Measurements from ENCODE around the gene ZNF292.
A peak's percentile ranks its signal among the peaks of the same experiment; 100 is the strongest.

The ZNF292 gene

GRCh38 chr6:87259791-87260190, 104.4 kb downstream of the ZNF292 start:
- H3K4me3 ChIP-seq (replicated peaks; ENCODE audit: low read depth, low read length): no peak overlapping the region
- DNase-seq (ENCODE audit: extremely low read depth, insufficient read length): no peak
- H3K36me3 ChIP-seq (ENCODE audit: control insufficient read depth, insufficient read depth, low read length): peaks cover 8% of the 10 kb centered on the region
- TF ChIP-seq CTCF (IDR thresholded peaks at IDR 0.05; ENCODE audit: insufficient read depth, low read length, poor library complexity, severe bottlenecking): no peak
- H3K27me3 ChIP-seq (replicated peaks; ENCODE audit: control insufficient read depth, insufficient read depth, low read length): no peaks in the 10 kb centered on the region

- Histone ChIP-seq H3K36me3 (ENCODE audit: control insufficient read depth, insufficient read depth, low read length) (peaks cover 2% of the 10 kb centered on the region), H3K27me3 (replicated peaks; ENCODE audit: control insufficient read depth, insufficient read depth, low read length) (no peaks in the 10 kb centered on the region), H3K4me3 (replicated peaks; ENCODE audit: low read depth, low read length) (no peak overlapping the region)
- DNase-seq (ENCODE audit: extremely low read depth, insufficient read length): no peak
- no peak for TF ChIP-seq CTCF (IDR thresholded peaks at IDR 0.05; ENCODE audit: insufficient read depth, low read length, poor library complexity, severe bottlenecking)
These were observed 106.2 kb downstream of the ZNF292 start for GRCh38 chr6:87261534-87261933.

GRCh38 chr6:87264481-87264880, 109.1 kb downstream of the ZNF292 start:
- no peak for DNase-seq (ENCODE audit: extremely low read depth, insufficient read length)
- no peaks in the 10 kb centered on the region for H3K36me3 ChIP-seq (ENCODE audit: control insufficient read depth, insufficient read depth, low read length)
- no peak overlapping the region for H3K4me3 ChIP-seq (replicated peaks; ENCODE audit: low read depth, low read length)
- no peak for TF ChIP-seq CTCF (IDR thresholded peaks at IDR 0.05; ENCODE audit: insufficient read depth, low read length, poor library complexity, severe bottlenecking)
- no peaks in the 10 kb centered on the region for H3K27me3 ChIP-seq (replicated peaks; ENCODE audit: control insufficient read depth, insufficient read depth, low read length)

DNA sequence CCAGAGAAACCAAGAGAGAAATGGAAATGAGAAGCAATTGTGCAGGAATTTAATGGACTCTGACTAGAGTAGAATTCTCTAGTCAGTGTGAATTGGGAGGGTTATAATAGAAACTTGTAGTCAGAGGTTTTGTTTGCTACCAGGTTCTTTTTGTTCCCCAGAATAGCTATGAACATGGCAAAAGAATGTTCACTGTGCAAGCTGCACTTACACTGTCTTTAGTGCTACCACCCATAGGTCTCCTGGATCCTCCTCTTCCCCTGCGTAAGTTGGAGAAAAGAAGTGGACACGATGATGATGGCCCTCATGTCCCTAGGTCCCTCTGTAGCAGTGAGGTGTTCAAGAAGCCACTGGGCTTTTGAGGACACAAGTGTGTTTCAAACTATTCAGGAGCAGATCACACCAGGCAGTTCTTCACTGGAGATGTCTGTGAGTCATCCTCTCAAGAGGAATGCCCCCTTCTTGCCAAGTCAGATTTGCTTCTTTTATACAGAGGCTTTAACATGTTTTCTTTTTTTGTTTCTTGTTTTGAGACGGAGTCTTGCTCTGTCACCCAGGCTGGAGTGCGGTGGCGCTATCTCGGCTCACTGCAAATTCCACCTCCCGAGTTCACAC, 119.4 kb downstream of the ZNF292 start:
- TF ChIP-seq CTCF (IDR thresholded peaks at IDR 0.05; ENCODE audit: insufficient read depth, low read length, poor library complexity, severe bottlenecking): no peak
- Histone ChIP-seq H3K4me3 (replicated peaks; ENCODE audit: low read depth, low read length) (no peak overlapping the region), H3K27me3 (replicated peaks; ENCODE audit: control insufficient read depth, insufficient read depth, low read length) (no peaks in the 10 kb centered on the region), H3K36me3 (ENCODE audit: control insufficient read depth, insufficient read depth, low read length) (no peaks in the 10 kb centered on the region)
- DNase-seq (ENCODE audit: extremely low read depth, insufficient read length): no peak

- Histone ChIP-seq H3K4me3 (replicated peaks; ENCODE audit: low read depth, low read length) (no peak overlapping the region), H3K27me3 (replicated peaks; ENCODE audit: control insufficient read depth, insufficient read depth, low read length) (no peaks in the 10 kb centered on the region), H3K36me3 (ENCODE audit: control insufficient read depth, insufficient read depth, low read length) (no peaks in the 10 kb centered on the region)
- TF ChIP-seq CTCF (IDR thresholded peaks at IDR 0.05; ENCODE audit: insufficient read depth, low read length, poor library complexity, severe bottlenecking): no peak
- no peak for DNase-seq (ENCODE audit: extremely low read depth, insufficient read length)
These were observed 121.3 kb downstream of the ZNF292 start for GRCh38 chr6:87276624-87277023.

- Histone ChIP-seq H3K4me3 (replicated peaks; ENCODE audit: low read depth, low read length) (no peak overlapping the region), H3K36me3 (ENCODE audit: control insufficient read depth, insufficient read depth, low read length) (no peaks in the 10 kb centered on the region), H3K27me3 (replicated peaks; ENCODE audit: control insufficient read depth, insufficient read depth, low read length) (no peaks in the 10 kb centered on the region)
- peak; percentile 30 for TF ChIP-seq CTCF (IDR thresholded peaks at IDR 0.05; ENCODE audit: insufficient read depth, low read length, poor library complexity, severe bottlenecking)
- DNase-seq (ENCODE audit: extremely low read depth, insufficient read length): no peak
These were observed 121.8 kb downstream of the ZNF292 start for GRCh38 chr6:87277123-87277522.
